Superior temporal gyrus (tissue), 1 donor: ENCODE measurements around the gene ADAMTS17.
A peak's percentile ranks its signal among the peaks of the same experiment; 100 is the strongest.

Source experiments
- DNase-seq: peaks from one replicate; pipeline ENCODE4 v3.0.0-alpha.2; 2016; ENCODE audit errors: extremely low spot score

The ADAMTS17 gene

DNA sequence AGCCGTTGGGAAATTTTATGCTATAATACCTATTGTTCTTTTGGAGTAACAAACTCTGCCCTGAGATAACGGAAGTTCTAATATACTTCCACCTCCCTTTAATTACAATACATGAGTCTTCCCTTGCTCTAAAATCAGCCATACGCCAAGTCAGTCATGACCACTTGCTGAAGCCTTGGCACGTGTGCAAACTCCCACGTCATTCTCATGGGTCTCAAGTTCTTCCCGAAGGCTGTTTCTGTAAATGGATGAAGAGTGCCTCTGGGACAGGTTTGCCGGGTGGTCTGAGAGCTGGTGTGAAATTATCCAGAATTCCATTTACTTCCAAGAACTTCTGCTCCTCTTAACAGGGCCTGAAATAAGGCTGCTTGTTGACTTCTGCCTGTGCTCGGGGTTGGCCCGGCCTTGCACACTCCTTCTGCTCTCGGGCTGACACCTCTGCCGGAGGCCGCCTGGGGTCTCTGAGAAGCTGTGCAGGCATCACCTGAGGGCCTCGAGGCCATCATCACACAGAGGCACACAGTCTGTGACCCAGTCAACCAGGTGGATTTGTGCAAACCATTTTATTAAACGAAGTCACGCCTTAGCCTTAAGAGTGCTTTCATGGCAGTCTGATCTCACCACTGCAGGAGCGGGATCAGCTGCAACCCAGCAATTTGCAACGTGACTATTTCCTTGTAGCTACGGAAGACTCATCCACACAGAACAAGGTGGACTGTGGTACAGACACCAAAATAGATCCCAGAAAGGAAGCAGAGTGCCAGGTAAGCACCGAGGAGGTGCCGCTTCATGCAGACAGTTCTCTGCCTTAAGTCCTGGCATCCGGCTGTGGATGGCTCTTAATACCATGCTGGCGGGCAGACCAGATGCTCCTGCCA, 120.1 kb downstream of the ADAMTS17 start:
- no peak for DNase-seq

DNA sequence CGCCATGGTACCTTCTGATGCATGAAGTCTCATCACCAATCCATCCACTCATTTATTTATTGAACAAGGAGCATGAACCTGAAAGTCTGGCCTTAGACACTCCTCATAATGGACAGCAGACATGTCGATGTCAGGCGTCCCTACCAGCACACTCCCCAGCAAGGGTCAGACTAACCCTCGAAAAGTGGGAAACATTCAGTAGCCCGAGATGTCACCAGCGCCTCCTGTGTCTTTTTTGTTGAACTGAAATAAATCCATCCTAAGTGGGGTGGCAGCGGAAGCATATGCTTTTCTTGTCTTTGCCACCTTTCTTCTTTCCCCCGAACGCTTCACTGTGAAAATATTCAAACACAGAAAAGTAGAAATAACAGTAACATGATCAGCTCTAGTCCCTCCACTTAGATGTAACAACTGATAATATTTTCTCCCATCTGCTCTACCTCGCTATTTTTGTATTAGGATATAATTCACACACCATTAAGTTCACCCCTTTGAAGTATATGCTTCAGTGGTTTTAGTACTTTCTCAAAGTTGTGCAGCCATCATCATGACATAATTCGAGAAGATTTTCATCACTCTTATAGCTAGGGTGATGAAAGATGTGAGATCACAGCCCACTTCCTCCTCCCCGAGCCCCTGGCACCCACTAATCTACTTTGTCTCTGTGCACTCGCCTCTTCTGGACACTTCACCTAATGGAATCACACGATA, 121.6 kb downstream of the ADAMTS17 start:
- DNase-seq, result no peak

DNA sequence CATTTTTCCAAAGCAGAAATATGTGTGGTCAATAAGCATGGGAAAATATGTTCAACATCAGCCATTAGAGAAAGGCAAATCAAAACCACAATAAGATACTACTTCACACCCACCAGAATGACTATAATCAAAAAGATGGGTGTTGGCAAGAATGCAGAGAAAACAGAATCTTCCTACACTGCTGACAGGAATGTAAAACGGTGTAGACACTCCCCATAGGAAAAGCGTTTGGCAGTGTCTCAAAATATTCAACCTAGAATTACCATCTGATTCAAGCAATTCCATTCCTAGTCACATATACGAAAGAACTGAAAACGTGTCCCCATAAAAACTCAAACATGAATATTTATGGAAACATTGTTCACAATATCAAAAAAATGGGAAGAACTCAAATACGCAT, 123.3 kb downstream of the ADAMTS17 start:
- peak; percentile 39 for DNase-seq

DNA sequence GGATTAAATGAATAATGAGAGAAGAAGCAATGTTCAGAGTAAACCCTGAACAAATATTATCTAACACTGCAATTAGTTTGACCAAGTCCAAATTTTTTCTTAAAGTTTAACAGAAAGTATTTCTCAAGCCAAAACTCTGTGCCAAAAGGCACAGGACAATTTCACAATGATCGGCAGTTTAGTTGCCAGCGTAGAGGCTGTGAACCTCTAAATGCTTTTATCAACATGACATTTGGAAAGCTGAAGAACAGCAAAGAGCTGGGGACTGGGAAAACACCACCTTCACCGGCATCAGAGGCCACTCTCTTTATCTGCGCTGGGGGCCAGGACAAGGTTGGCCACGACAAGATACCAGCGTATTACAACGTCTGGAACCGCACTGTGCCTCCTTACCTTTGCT, 125.6 kb downstream of the ADAMTS17 start:
- no peak for DNase-seq

DNA sequence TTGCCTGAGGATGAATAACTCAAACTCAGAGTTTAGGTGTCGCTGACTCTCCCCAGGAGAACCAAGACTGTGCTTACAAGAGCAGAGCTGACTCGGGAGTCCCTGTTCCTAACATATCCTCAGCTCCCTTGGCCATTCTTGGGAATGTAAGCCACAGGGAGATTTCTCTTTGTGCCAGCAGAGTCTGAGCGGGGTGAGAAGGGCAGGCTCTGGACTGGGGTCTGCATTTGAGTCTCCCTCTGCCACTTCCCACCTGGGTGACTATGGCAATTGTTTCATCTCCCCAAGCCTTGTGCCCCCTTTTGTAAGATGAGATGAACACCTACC, 126.0 kb downstream of the ADAMTS17 start:
- no peak for DNase-seq

DNA sequence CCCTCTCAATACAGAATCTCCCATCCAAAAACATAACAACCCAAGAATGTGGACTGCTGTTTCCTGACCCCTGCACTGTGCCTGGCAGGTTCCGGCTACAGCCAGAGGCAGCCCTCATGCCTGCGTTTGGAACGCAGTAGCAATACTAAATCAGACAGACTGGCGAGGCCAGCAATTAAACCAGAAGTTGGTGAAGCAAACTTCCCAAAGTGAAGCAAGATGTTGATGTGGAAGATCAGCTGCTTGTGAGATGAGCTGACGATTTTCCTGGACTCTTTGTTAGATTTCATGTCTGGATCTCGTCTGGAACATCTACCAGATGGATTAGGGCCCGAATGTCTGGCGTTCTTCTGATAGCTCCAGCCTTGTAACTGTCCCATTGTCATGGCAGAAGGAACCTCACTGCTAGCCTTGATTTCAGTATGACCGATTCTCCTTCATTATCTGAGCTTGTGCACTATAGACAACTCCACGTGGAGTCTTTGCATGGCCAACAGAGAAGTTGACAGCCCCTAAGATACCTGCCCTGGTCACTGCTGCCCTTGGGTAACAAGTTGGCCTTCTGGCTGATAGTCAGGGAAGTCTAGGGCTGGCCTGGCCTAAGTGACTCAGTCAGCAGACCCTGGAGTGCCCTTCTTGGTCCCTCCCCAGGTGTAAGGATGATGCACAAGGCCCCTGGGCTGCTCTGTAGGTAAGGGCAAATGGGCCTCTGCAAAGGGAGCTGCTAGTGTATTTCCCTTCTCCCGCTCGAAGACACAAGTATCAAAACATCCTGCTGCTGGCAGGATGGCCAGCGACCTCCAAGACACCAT, 126.5 kb downstream of the ADAMTS17 start:
- DNase-seq, result no peak

DNA sequence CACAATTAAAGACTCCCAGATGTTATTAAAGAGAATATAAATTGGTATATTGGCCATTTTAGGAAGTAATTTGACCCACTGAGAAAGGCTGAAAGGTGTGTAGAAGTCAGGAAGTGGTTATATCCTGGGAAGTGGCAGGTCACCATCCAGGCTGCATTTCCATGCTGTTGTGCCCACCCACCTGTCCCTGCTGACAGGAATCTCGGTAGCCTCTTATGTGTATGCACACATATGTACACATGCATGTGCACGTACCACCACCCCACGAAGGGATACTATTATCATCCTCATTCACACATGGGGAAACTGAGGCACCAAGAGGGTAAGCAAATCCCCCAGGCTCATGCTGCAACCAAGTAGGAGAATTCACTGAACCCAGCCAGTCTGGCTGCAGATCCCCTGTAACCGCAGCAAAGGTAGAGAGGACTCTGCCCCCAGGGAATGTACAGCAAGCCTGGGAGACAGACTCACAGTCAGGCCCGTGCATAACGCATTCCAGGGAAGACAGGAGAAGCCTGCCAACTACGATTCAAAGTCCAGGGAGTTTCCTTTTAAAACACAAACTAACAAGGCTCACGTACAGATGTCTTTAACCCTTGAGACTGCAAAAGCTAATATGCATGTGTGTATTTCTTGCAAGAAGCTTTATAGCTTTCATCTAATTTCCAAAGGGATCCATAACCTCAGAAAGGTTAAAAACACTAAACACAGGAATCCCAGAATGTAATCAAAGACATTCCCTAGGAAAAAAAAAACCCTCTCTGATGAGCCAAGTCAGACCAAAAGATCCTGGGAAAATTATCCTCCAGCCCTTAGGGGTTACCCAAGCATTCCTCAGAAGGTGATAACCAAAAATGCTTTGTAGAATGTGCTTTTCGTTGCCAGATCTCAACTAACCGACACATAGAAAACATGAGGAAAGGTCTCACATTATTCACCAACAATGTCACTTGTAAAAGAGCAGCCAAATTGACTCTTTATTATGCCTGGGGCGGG, 129.6 kb downstream of the ADAMTS17 start:
- DNase-seq, result no peak

DNA sequence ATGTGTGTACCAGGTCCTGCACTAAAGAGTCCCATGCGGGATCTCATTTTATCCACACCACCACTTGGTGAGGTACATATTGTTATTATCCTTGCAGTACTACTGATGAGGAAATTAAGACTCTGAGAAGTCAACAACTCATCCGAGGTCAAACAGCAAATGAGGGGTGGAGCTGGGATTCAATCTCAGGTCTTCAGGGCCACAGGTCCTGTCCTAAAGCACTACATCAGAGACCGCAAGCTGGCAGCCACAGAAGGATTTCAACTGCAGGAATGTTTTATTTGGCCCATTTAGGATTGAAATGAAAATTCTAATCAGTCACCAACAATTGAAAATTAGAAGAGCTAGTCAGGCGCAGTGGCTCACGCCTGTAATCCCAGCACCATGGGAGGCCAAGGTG, 131.4 kb downstream of the ADAMTS17 start:
- DNase-seq, result no peak

DNA sequence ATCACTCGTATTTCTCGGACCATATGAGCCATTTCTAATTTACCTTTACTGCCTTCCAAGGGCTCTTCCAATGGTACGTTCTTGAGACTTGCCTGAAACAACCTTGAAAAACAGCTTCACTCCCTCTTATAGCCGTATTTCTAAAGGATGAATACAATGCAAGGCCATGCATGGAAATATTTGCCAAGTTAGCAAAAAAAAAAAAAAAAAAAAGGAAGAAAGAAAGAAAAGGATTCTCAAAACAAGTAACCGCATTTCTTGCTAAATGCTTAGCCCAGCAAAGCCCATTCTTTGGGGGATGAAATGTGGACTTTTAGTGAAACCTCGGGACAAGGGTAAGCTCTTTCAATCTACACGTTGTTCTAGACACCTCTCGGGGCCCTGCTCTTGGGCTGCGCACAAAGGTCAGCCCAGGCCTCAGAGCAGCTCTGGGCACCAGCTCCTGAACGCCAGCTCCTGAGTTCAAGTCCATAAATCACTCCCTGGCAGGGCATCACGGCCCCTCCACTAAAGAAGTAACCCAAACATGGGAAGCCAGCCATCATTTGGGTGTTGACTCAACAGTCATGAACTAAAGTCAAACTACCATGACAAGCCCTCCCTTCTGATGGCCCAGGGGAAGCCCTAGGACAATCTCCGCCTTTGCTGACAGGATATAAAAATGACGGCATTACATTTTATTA, 132.7 kb downstream of the ADAMTS17 start:
- DNase-seq, result no peak

DNA sequence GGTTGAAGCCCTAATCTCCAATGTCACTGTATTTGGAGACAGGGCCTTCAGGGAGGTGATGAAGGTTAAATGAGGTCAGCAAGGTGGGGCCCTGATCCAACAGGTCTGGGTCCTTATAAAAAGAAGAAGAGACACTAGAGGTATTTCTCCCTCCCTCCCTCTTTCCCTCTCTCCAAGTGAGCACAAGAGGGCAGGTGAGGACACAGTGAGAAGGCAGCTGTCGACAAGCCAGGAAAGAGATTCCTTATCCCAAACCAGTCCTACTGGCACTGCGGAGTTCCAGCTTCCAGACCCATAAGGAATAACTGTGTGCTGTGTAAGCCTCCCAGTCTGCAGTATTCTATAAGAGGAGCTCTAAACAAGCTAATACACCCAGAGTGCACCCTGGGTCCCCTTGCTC, 134.7 kb downstream of the ADAMTS17 start:
- DNase-seq, result no peak

DNA sequence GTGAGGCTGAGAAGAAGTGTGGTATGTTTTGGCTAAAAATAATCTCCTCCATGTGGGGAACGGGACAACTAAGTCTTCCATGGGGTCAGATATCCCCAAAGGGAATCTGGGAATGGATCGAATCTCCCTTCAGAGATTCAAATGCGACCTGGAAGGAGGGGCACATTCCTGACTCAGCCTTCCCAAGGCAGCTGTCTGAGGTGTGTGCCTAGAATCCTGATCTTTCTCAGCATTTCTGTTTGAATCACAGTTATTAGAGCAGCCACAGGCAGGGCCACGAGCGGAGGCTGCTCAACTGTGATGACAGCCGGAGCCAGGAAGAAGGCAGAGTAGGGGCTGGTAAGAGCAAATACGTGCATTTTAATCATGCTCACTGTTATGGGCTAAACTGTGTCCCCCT, 135.1 kb downstream of the ADAMTS17 start:
- DNase-seq, result no peak

DNA sequence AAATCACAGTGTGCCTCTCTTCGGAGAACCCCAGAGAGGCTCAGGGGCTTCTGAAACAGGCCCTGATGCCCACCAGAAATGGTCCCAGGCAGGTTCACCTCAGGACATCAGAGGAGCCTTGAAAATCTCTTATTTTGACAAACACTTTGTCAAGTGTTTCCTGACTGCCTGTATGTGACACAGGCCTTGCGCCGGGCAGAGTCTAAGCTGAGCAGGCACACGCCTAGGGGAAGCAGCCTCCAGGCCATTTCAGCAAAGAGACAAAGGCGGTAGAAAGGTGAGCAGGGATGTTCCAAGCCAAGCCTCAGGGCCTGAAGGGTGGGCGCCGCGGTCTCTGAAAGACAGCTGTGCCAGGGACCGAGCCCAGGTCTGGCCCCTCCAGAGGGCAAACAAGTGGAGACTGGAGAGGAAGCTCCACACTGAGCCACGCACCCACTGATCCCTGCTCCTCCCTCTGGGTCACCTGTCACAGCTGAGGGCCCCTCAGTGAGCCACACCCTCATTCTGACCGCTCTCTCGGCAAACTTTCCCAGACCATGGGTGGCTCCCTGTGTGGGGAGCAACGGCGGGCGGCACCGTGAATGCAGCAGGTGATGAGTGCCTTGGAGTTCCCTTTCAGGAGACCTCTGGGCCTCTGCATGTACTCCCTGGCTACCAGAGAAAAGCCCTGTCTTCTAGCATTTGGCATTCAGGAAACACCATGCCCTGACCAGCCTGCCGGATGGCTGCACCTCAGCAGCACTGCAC, 136.1 kb downstream of the ADAMTS17 start:
- no peak for DNase-seq

DNA sequence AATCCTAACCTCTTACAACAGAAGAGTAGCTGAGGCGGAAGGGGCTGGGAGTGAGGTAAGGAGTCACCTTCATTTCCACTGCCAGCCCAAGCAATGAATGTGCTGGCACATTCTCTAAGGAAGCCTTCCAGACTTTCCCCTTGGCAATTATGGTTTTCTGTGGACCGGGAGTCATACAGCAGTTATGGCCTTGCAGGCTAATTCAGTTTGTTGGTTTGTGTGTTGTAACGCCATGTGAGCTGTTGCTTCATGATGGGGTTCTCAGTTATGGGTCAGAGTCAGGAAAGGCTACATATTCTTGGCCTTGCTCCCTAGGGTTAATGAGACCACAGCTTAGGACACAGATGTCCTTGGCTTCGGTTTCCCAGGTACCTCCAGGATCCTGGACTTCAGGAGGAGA, 137.0 kb downstream of the ADAMTS17 start:
- DNase-seq, result no peak

DNA sequence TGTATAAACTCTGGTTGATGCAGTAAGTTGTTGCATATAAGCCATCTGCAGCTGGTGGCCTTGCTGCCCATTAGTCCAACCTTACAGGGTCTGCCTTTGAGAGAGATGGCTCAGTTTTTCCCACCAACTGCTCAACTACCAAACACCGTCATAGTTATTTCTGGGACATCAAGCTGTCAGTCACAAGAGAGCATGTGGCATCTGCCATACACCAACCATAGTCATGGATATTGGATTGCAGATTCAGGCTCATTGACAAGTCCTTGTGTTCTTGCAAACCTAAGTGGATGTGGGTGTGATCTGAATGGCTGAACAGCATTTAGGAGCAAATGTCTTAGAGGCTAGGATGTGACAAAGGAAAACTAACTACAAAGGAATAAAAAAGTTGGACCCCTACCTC, 137.6 kb downstream of the ADAMTS17 start:
- no peak for DNase-seq

DNA sequence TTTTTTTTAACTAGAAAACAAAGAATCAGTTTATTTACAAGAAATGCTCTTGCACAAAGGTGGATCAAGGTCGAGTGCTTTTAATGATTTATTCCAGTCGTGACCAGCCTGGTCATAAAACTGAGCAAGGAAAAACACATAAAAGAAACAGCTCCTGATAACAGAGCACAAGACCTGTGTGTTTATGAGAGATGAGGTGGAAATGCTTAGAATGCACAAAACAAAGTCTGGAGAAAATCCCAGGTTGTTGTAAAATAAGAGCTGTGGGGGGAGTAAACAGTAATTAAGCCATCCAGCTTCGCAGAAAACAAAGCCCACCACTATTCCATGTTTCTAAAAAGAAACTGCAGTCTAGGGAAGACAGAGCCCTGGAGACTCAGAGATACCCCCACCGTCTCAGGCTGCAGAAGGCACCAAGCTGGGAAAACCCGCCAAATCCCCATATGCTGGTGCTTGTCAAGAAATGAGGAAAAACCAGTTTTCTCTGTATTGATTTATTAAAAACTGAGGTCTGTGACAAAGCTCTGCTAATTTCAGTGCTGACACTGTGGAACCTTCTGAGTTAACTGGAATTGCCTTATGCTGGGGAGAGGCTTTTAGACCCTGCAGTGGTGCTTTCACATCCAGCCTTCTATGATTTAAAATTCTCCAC, 139.3 kb downstream of the ADAMTS17 start:
- no peak for DNase-seq

DNA sequence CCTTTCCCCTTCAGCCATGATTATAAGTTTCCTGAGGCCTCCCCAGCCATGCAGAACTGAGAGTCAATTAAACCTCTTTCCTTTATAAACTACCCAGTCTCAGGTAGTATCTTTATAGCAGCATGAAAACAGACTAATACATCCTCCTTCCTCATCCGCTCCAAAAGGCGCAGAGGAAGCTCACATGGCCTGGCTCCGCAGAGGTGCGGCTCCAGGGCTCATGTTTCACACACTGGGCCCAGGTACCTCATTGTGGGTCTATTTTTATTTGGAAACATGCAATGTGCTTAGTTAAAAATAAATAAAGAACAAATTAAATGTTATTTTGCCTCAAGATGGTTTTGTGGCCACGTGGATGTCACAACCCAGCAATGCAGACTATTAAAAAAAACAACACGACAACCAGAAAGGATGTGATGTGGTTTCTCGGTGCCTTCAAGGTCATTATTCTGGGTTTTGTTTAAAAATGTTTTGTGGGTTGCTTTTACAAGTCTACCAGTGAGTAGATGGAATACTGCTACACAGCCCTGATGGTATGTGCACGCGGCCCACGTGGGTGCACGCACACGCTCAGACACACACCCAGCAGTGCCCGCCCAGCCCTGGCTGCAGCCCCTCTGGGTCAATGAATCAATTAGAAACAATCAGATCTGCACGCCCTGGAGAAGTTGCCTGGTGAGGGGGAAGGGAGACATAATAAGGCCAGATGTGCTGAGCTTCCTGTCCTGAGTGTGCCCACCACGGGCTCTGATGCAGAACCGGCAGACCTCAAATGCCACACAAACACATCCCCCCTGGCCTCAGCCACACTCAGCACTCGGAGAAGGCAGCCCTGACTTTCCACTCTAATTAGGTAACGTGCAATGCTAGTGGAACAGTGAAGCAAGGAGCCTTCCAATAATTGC, 140.1 kb downstream of the ADAMTS17 start:
- DNase-seq, result no peak

DNA sequence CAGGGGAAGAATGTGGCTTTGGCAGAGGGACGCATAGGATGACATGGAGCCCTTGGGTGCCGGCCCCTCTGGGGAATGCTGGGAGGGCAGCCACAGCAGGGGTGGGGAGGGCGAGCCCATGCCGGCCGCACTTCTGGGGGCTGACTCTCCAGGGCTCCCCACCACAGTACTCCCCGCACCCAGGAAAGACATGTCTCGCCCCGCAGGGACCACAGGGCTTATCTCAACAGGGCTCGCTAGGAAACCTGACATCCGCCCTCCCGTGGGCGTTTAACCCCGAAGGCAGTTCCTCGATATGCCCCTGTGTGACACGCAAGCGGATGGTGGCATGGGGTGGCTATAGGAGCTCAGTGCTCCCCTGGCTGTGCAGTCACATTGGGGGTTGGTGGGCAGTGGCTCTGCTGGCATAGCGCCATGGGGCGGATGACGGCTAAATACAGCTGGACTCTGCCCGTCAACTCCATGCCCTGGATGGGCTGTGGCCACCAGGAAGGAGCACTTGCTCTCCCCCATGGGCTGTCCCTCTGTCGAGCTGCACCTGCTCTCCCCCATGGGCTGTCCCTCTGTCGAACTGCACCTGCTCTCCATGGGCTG, 141.4 kb downstream of the ADAMTS17 start:
- DNase-seq, result no peak

DNA sequence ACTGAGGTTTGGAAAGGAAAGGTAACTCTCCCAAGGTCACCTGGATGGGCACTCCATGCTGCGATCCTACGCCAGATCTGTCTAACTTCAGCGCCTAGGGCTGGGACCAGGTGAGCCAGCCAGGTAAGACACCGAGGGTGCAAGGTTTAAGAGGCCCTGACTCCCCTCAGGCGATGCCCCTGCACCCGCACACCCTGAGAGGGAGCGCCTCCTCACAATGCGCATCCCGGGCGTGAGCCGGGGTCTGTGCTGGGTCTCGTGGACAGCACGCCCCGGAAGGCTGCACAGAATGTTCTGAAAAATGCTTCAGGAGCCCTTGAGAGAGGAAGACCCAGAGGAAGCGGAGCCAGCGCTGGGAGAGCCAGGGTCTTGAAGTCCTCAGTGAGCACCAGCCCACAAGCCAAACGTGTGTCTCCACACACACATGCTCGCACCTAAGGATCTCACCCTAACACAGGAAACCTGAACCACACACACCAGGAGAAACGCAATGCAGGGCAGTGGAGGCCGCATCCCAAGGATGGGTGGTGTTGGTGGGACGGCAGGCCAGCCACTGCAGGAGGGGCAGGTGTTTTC, 142.0 kb downstream of the ADAMTS17 start:
- no peak for DNase-seq
